ENCODE results near the gene ACOT13. TPM values are rescaled to one million over a fixed set of nuclear protein-coding genes. Genes with fewer than 3 reads are reported as not detected.
A peak's percentile ranks its signal among the peaks of the same experiment; 100 is the strongest.
"Not testable (repeated sequence)": the region's sequence is repeated elsewhere in the genome, so short reads cannot be mapped to it uniquely, and the experiment has no call there.

The ACOT13 gene
- polyA plus RNA-seq, 3 donors, result 1.7 to 20.1 (median 14.5) TPM

- no peak for TF ChIP-seq CTCF (IDR thresholded peaks at IDR 0.05)
- Mint-ChIP-seq H3K4me3 (no peak overlapping the region), H3K27me3 (ENCODE audit: low read depth in 3 of 3) (no peaks in the 10 kb centered on the region), H3K27ac (no peak overlapping the region), H3K36me3 (peaks cover 0 to 3% of the 10 kb centered on the region in 2 donors), H3K9me3 (no peaks in the 10 kb centered on the region), H3K4me1 (no peaks in the 10 kb centered on the region)
- Histone ChIP-seq H3K27ac (ENCODE audit: low read depth in 1 of 2, low read length in 2 of 2) (no peak overlapping the region), H4K20me1 (ENCODE audit: insufficient read depth, low read length) (no peaks in the 10 kb centered on the region), H3K9me3 (replicated peaks in 1 of 2; ENCODE audit: control insufficient read depth in 1 of 2, insufficient read depth in 1 of 2, low read length in 2 of 2) (no peaks in the 10 kb centered on the region), H3K4me1 (ENCODE audit: control insufficient read depth in 1 of 2, insufficient read depth in 2 of 2, low read length in 2 of 2) (no peaks in the 10 kb centered on the region), H3K4me2 (replicated peaks; ENCODE audit: extremely low read depth, low read length, poor library complexity, severe bottlenecking) (no peak overlapping the region), H3K27me3 (ENCODE audit: control insufficient read depth in 2 of 2, insufficient read depth in 2 of 2, low read length in 2 of 2) (no peaks in the 10 kb centered on the region), H3K79me2 (ENCODE audit: insufficient read depth, low read length) (no peaks in the 10 kb centered on the region), H3K4me3 (replicated peaks in 1 of 3; ENCODE audit: low read depth in 2 of 3, low read length in 3 of 3) (no peak overlapping the region), H2AFZ (ENCODE audit: insufficient read depth, low read depth, low read length, poor library complexity, severe bottlenecking) (no peak overlapping the region), H3K9ac (ENCODE audit: insufficient read depth, low read length, poor library complexity, severe bottlenecking) (no peak overlapping the region), H3K36me3 (replicated peaks in 1 of 2; ENCODE audit: control insufficient read depth in 1 of 2, insufficient read depth in 2 of 2, low read length in 2 of 2) (no peaks in the 10 kb centered on the region)
- DNase-seq, result no peak
- intact Hi-C loops (cut with micrococcal nuclease), result loop anchor here (2.0 to 10.0 kb wide), 2 partner anchors 113 to 259 kb away; no protein-coding TSS in a partner anchor
- no CpG with 5 or more reads among the region's 1 CpG for WGBS (ENCODE audit: insufficient coverage)
These were observed 27.3 kb downstream of the ACOT13 start for GRCh38 chr6:24694198-24694597.

GRCh38 chr6:24695635-24696034, 28.8 kb downstream of the ACOT13 start:
- intact Hi-C loops (cut with micrococcal nuclease), result loop anchor here (2.0 to 10.0 kb wide), 3 partner anchors 113 to 261 kb away; no protein-coding TSS in a partner anchor
- peak; percentile 17 to 57 (median 35) for DNase-seq
- not testable (repeated sequence) for H3K4me3 Mint-ChIP-seq; H3K4me1 ChIP-seq (ENCODE audit: control insufficient read depth in 1 of 2, insufficient read depth in 2 of 2, low read length in 2 of 2); H3K9me3 Mint-ChIP-seq; H2AFZ ChIP-seq (ENCODE audit: insufficient read depth, low read depth, low read length, poor library complexity, severe bottlenecking); H4K20me1 ChIP-seq (ENCODE audit: insufficient read depth, low read length); H3K9me3 ChIP-seq (replicated peaks in 1 of 2; ENCODE audit: control insufficient read depth in 1 of 2, insufficient read depth in 1 of 2, low read length in 2 of 2); H3K9ac ChIP-seq (ENCODE audit: insufficient read depth, low read length, poor library complexity, severe bottlenecking); H3K36me3 Mint-ChIP-seq; H3K27ac ChIP-seq (ENCODE audit: low read depth in 1 of 2, low read length in 2 of 2); H3K27ac Mint-ChIP-seq; H3K36me3 ChIP-seq (replicated peaks in 1 of 2; ENCODE audit: control insufficient read depth in 1 of 2, insufficient read depth in 2 of 2, low read length in 2 of 2); H3K27me3 Mint-ChIP-seq (ENCODE audit: low read depth in 3 of 3); H3K4me1 Mint-ChIP-seq; H3K27me3 ChIP-seq (ENCODE audit: control insufficient read depth in 2 of 2, insufficient read depth in 2 of 2, low read length in 2 of 2); H3K4me3 ChIP-seq (replicated peaks in 1 of 3; ENCODE audit: low read depth in 2 of 3, low read length in 3 of 3); H3K4me2 ChIP-seq (replicated peaks; ENCODE audit: extremely low read depth, low read length, poor library complexity, severe bottlenecking); H3K79me2 ChIP-seq (ENCODE audit: insufficient read depth, low read length)
- no CpG with 5 or more reads among the region's 8 CpGs for WGBS (ENCODE audit: insufficient coverage)
- TF ChIP-seq CTCF (IDR thresholded peaks at IDR 0.05), result peak; percentile 66

Measured in CD14-positive monocyte (primary cell).